Fibroblast of villous mesenchyme (primary cell): ENCODE data around the gene CYSTM1. TPM values are rescaled to one million over a fixed set of nuclear protein-coding genes. Genes with fewer than 3 reads are reported as not detected.
"Not testable (repeated sequence)": the region's sequence is repeated elsewhere in the genome, so short reads cannot be mapped to it uniquely, and the experiment has no call there.

Source experiments
- DNase-seq: peaks from one replicate; pipeline ENCODE4 v3.0.0-alpha.2; 2010; ENCODE audit warnings: low read depth
- H3K4me3 ChIP-seq: 2 replicates; pipeline ENCODE4 v1.5.1; 2011; ENCODE audit warnings: low read depth, mild to moderate bottlenecking, low read length
- total RNA-seq: library from RNA; depleted of rRNA; stranded (reverse); fragments of >200 nt; gene quantifications from 2 replicates; pipeline ENCODE4 v1.2.3, GENCODE V29; 2012
- TF ChIP-seq, protein P1 (sequence below): IDR thresholded peaks from 2 replicates; pipeline ENCODE4 v1.5.1; 2012; ENCODE audit warnings: low read depth, mild to moderate bottlenecking, low read length; ENCODE audit not compliant: insufficient read depth

The CYSTM1 gene
- total RNA-seq, 1 donor, result 9.5 TPM

DNA sequence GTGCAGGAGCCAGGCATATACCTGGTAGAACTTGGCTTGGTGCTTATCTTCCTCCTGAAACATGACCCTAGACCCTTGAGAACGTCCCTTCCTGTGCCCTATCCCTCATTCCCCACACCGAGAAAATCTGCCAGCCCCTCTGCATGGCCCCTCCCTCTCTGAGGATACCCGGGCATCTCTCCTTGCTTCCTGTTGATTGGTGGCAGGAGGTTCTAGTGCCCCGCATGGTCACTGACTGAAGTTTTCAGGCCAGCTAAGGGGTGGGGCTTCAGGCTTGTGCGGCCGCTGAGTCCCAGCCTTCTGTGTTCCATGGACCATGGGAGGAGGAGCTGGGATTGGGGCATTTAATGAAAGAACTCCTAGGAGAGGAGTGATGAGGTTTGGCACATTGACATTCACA, 26.5 kb upstream of the CYSTM1 start:
- DNase-seq, result no peak
- TF ChIP-seq, protein P1, sequence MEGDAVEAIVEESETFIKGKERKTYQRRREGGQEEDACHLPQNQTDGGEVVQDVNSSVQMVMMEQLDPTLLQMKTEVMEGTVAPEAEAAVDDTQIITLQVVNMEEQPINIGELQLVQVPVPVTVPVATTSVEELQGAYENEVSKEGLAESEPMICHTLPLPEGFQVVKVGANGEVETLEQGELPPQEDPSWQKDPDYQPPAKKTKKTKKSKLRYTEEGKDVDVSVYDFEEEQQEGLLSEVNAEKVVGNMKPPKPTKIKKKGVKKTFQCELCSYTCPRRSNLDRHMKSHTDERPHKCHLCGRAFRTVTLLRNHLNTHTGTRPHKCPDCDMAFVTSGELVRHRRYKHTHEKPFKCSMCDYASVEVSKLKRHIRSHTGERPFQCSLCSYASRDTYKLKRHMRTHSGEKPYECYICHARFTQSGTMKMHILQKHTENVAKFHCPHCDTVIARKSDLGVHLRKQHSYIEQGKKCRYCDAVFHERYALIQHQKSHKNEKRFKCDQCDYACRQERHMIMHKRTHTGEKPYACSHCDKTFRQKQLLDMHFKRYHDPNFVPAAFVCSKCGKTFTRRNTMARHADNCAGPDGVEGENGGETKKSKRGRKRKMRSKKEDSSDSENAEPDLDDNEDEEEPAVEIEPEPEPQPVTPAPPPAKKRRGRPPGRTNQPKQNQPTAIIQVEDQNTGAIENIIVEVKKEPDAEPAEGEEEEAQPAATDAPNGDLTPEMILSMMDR, result no peak
- H3K4me3 ChIP-seq, result no peak overlapping the region

DNA sequence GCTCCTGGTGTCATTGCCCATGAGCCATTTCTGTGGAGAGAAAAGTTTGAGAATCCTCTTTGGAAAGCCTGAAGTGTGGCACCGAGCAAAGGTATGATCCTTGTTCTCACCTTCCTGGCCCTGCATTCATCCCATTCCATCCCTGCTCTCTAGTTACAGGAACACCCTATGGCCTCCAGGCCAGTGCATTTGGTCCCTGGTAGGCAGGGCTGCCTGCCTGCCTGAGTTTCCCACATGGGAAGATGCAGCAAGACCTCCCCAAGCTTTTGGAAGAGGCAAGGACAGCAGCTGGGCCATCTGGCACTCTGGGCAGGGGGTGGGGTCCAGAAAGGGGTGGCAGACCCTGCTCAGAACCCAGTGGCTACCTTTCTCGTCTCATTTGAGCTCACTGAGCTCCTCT, 24.8 kb upstream of the CYSTM1 start:
- H3K4me3 ChIP-seq, result no peak overlapping the region
- TF ChIP-seq, protein P1, result no peak
- DNase-seq, result no peak

DNA sequence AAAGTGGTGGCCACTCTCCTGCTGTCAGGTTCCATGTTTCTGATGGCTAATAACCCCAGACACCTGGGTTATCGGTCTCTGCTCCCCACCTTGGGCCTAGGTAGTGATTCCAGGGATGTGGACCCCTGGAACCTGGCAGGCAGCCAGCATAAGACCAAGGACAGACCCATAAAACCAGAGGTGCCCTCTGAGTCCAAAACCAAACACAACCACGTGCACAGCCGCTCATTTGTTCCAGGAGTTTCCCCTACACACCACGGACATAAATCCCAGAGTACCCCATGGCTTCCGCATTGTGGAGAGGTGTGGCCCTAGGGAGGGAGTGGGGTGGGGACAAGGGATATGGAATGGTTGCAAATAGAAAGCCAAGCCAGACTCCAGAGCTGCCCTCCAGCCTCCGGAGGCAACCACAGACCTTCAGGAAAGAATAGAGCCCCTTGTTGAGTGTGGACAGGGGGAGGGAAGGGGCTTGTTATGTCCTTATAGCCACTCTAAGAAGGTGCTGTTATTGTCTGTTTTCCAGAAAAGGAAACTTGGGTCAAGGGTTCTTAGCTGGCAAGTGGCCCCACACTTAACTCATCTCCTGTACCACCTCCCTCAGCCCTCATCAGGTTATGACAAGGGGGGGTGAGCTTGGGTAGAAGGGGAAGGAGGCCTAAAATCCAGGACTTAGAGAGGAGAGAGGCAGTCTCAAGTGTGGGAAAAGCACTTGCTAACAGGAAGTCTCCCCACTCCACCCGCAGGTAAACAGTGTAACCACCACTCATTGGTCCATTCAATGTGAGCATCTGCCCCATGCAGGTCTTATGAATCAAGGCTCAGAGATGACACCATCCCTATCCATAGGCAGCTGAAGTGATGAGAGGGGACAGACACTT, 23.6 kb upstream of the CYSTM1 start:
- TF ChIP-seq, protein P1, result no peak

DNA sequence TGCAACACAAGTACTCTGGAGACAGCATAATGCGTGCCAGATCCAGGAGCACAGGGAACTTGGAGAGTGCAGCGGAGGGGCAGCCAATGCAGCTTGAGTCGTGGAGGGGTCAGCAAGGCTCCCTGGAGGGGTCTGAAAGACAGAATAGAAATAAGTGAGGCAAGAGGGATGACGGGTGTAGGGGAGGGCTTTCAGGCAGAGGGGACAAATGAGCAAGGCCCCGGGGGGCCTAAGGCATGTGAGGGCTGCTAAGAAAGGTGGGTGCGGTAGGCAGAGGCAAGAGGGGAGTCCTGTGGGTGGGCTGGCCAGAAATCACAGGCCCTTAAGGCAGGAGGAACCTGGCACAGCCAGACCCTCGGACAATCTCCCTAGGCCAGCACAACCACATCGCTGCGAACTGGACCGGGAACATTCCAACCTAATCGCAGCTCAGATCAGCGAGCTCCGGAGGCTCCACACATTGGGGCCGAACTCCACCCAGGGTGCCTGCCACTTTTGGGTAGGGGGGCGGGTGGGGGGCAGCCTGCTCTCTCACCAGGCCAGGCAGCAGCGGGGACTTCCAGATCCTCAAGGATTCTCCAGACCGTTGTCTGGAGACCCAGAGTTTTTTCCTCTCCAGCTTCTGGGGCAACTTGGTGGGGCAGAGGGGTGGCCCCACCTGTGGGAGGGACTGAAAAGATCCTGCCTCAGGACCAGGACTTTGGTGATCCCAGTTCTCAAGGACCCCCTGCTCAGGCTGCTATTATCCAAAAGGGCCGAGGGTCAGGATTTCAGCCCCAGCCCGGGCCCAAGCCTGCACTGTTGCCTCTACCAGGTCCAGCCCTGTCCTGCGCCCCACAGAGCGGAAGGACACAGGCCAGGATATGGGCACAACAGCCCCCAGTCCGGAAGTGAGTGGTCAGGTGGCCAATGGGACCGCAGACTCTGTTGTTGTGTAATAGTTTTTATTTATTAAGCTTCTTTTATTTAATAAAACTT, 22.7 kb upstream of the CYSTM1 start:
- no peak for DNase-seq
- TF ChIP-seq, protein P1, result no peak
- no peak overlapping the region for H3K4me3 ChIP-seq

More for the DNA sequence above, 23.6 kb upstream of the CYSTM1 start:
- no peak for DNase-seq
- no peak overlapping the region for H3K4me3 ChIP-seq

DNA sequence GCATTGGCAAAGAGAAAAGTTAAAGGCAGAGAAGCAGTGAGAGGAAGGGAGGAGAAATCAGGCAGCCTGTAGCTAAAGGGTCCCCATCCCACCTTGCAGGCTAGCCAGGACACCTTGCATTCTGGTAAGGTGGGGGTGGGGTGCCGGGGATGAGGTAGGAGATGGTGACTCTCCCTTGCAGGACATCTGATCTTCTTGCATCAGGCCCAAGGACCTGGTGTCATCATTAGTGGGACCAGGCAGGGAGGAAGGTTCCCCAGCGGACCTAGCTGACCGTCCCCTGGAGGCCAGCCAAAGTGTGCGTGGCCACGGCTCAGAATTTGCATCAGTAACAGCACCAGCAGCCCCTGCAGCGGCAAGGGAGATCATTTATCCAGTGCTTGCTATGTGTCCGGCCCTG, 21.7 kb upstream of the CYSTM1 start:
- TF ChIP-seq, protein P1, result no peak
- DNase-seq, result no peak
- no peak overlapping the region for H3K4me3 ChIP-seq

DNA sequence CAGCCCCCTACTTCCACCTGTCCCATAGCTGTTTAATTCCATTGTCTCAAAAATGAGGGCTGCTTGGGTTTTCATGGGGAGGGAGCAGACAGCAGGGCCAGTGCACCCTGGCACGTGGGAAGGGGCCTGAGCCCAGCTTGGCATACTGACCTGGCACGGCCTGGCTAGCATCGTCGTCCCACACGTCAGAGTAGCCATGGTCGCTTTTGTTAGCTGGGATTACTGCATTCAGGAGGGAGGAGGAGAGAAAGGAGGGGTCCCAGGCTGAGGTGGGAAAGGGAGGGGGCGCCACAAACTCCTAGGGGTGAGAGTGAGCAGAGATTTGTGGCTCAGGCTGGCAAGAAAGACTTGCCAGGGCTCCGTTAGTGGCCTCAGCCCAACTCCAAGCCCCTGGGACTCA, 21.1 kb upstream of the CYSTM1 start:
- TF ChIP-seq, protein P1, result no peak
- DNase-seq, result no peak
- H3K4me3 ChIP-seq, result no peak overlapping the region

DNA sequence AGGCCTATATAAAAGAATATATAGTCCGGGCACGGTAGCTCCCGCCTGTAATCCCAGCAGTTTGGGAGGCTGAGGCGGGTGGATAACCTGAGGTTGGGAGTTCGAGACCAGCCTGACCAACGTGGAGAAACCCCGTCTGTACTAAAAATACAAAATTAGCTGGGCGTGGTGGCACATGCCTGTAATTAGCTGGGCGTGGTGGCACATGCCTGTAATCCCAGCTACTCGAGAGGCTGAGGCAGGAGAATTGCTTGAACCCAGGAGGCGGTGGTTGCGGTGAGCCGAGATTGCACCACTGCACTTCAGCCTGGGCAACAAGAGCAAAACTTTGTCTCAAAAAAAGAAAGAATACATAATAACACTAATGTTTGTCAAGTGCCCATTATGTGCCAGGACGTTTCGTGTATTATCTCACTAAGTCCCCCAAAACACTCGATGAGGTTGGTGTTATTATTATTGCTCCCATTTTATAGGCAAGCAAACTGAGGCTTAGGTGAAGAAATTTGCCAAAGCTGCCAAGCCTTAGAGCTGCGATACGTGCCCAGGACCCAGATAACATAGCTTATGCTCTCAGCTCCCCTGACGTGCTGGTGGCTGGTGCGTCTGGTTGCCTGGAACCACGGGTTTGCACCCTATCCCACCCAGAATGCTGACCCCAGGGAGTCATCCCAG, 20.1 kb upstream of the CYSTM1 start:
- DNase-seq, H3K4me3 ChIP-seq: not testable (repeated sequence)
